ENCODE measurements around the gene PRKD2. TPM values are rescaled to one million over a fixed set of nuclear protein-coding genes. Genes with fewer than 3 reads are reported as not detected.

Gene PRKD2
- total RNA-seq, 4 donors from 2014 or later: 52.6 to 120 (median 66.7) TPM

GRCh38 chr19:46759817-46760333 lies 43.0 kb upstream of the PRKD2 start:
- intact Hi-C loops (cut with DNase I; ENCODE audit: low total_unique reads): loop anchor here (10.0 kb wide), 1 partner anchor 245 kb away; no protein-coding TSS in a partner anchor
- no peak overlapping the region for H3K4me3 ChIP-seq (ENCODE audit: low read depth, poor library complexity, severe bottlenecking)
- no peak for TF ChIP-seq CTCF (IDR thresholded peaks at IDR 0.05)
- TF ChIP-seq POLR2A (IDR thresholded peaks at IDR 0.05): no peak
- DNase-seq (ENCODE audit: low spot score in 2 of 2): no peak
- WGBS, 2 donors: 33 to 44% methylated on average over 7 of the region's 7 CpGs

GRCh38 chr19:46759206-46759605 lies 42.3 kb upstream of the PRKD2 start:
- WGBS, 2 donors: 73 to 78% methylated on average over 6 of the region's 6 CpGs
- TF ChIP-seq CTCF (IDR thresholded peaks at IDR 0.05): no peak
- TF ChIP-seq POLR2A (IDR thresholded peaks at IDR 0.05): no peak
- DNase-seq (ENCODE audit: low spot score in 2 of 2): no peak
- H3K4me3 ChIP-seq (ENCODE audit: low read depth, poor library complexity, severe bottlenecking): no peak overlapping the region
- intact Hi-C loops (cut with DNase I; ENCODE audit: low total_unique reads): loop anchor here (10.0 kb wide), 1 partner anchor 246 kb away; no protein-coding TSS in a partner anchor

GRCh38 chr19:46756544-46756888 lies 39.6 kb upstream of the PRKD2 start:
- H3K4me3 ChIP-seq (ENCODE audit: low read depth, poor library complexity, severe bottlenecking): no peak overlapping the region
- 89% methylated on average over 30 of the region's 30 CpGs for WGBS, 2 donors
- no peak for DNase-seq (ENCODE audit: low spot score in 2 of 2)
- intact Hi-C loops (cut with DNase I; ENCODE audit: low total_unique reads): loop anchor here (10.0 kb wide), 1 partner anchor 248 kb away; no protein-coding TSS in a partner anchor
- TF ChIP-seq CTCF (IDR thresholded peaks at IDR 0.05): no peak
- no peak for TF ChIP-seq POLR2A (IDR thresholded peaks at IDR 0.05)

- no peak for DNase-seq (ENCODE audit: low spot score in 2 of 2)
- 92 to 94% methylated on average over 80 to 86 of the region's 86 CpGs for WGBS, 2 donors
- TF ChIP-seq CTCF (IDR thresholded peaks at IDR 0.05) (no peak), POLR2A (IDR thresholded peaks at IDR 0.05) (no peak)
- no peak overlapping the region for H3K4me3 ChIP-seq (ENCODE audit: low read depth, poor library complexity, severe bottlenecking)
- intact Hi-C loops (cut with DNase I; ENCODE audit: low total_unique reads): loop anchor here (2.0 to 10.0 kb wide), 2 partner anchors 85 to 249 kb away; no protein-coding TSS in a partner anchor
Measured at GRCh38 chr19:46755853-46756543, 39.1 kb upstream of the PRKD2 start.

GRCh38 chr19:46755077-46755852 lies 38.4 kb upstream of the PRKD2 start:
- WGBS, 2 donors: 82% methylated on average over 38 to 39 of the region's 39 CpGs
- TF ChIP-seq CTCF (IDR thresholded peaks at IDR 0.05) (no peak), POLR2A (IDR thresholded peaks at IDR 0.05) (no peak)
- no peak for DNase-seq (ENCODE audit: low spot score in 2 of 2)
- intact Hi-C loops (cut with DNase I; ENCODE audit: low total_unique reads): loop anchor here (2.0 to 10.0 kb wide), 2 partner anchors 86 to 250 kb away; no protein-coding TSS in a partner anchor
- no peak overlapping the region for H3K4me3 ChIP-seq (ENCODE audit: low read depth, poor library complexity, severe bottlenecking)
